Measurements from ENCODE around the gene CLEC16A.

- TF ChIP-seq CTCF (IDR thresholded peaks at IDR 0.05; ENCODE audit: borderline replicate concordance, extremely low read depth, low read length, poor library complexity, severe bottlenecking), result no peak
- TF ChIP-seq EZH2 (IDR thresholded peaks at IDR 0.05; ENCODE audit: borderline replicate concordance, low read depth, low read length, severe bottlenecking), result no peak
Measured at GRCh38 chr16:11099672-11100205, 155.4 kb downstream of the CLEC16A start.
